HEK293 (cell line): ENCODE results near the gene DNAJA3.

ENCODE experiments used
- HOXC10 ChIP-seq: sonication (generic); formaldehyde crosslinking; IDR thresholded peaks from 2 replicates; pipeline ENCODE4 v1.8.1; 2023; ENCODE audit warnings: mild to moderate bottlenecking, missing genetic modification reagents
- KLF1 ChIP-seq: fragments of 450-650 bp; formaldehyde crosslinking; IDR thresholded peaks from 2 replicates; pipeline ENCODE4 v1.5.1; 2016; ENCODE audit warnings: missing biosample characterization, missing genetic modification characterization
- KLF16 ChIP-seq: fragments of 450-650 bp; formaldehyde crosslinking; IDR thresholded peaks from 2 replicates; pipeline ENCODE4 v1.5.1; 2017; ENCODE audit warnings: missing biosample characterization, missing genetic modification characterization
- KLF8 ChIP-seq: fragments of 450-650 bp; formaldehyde crosslinking; IDR thresholded peaks from 2 replicates; pipeline ENCODE4 v1.5.1; 2016; ENCODE audit warnings: missing biosample characterization, missing genetic modification characterization
- PATZ1 ChIP-seq: fragments of 450-650 bp; formaldehyde crosslinking; IDR thresholded peaks from 2 replicates; pipeline ENCODE4 v1.5.1; 2016; ENCODE audit warnings: missing biosample characterization, missing genetic modification characterization
- SALL2 ChIP-seq: fragments of 450-650 bp; formaldehyde crosslinking; IDR thresholded peaks from 2 replicates; pipeline ENCODE4 v1.5.0; 2017; ENCODE audit warnings: missing biosample characterization, mild to moderate bottlenecking, missing genetic modification characterization, borderline replicate concordance
- SCRT1 ChIP-seq: fragments of 450-650 bp; formaldehyde crosslinking; IDR thresholded peaks from 2 replicates; pipeline ENCODE4 v1.5.1; 2016; ENCODE audit warnings: missing biosample characterization, missing genetic modification characterization, borderline replicate concordance
- SP7 ChIP-seq: fragments of 450-650 bp; formaldehyde crosslinking; IDR thresholded peaks from 2 replicates; pipeline ENCODE4 v1.5.1; 2016; ENCODE audit warnings: missing biosample characterization, missing genetic modification characterization
- ZBTB11 ChIP-seq: fragments of 450-650 bp; formaldehyde crosslinking; conservative IDR thresholded peaks from 2 replicates; pipeline ENCODE4 v1.5.1; 2016; ENCODE audit warnings: low read depth, missing biosample characterization, missing genetic modification characterization
- ZNF114 ChIP-seq: fragments of 450-650 bp; formaldehyde crosslinking; IDR thresholded peaks from 2 replicates; pipeline ENCODE4 v1.5.0; 2017; ENCODE audit warnings: missing biosample characterization, missing genetic modification characterization
- ZNF132 ChIP-seq: fragments of 450-650 bp; formaldehyde crosslinking; IDR thresholded peaks from 2 replicates; pipeline ENCODE4 v1.5.1; 2017; ENCODE audit warnings: missing biosample characterization, missing genetic modification characterization, borderline replicate concordance
- ZNF140 ChIP-seq: fragments of 450-650 bp; formaldehyde crosslinking; IDR thresholded peaks from 2 replicates; pipeline ENCODE4 v1.5.1; 2016; ENCODE audit warnings: missing biosample characterization, missing genetic modification characterization
- ZNF155 ChIP-seq: fragments of 450-650 bp; formaldehyde crosslinking; IDR thresholded peaks from 2 replicates; pipeline ENCODE4 v1.5.1; 2016; ENCODE audit warnings: missing biosample characterization, missing genetic modification characterization
- ZNF175 ChIP-seq: fragments of 450-650 bp; formaldehyde crosslinking; IDR thresholded peaks from 2 replicates; pipeline ENCODE4 v1.5.1; 2016; ENCODE audit warnings: missing biosample characterization, missing genetic modification characterization
- ZNF202 ChIP-seq: fragments of 450-650 bp; formaldehyde crosslinking; IDR thresholded peaks from 2 replicates; pipeline ENCODE4 v1.5.1; 2016; ENCODE audit warnings: missing biosample characterization, missing genetic modification characterization, borderline replicate concordance
- ZNF214 ChIP-seq: fragments of 450-650 bp; formaldehyde crosslinking; IDR thresholded peaks from 2 replicates; pipeline ENCODE4 v1.5.1; 2017; ENCODE audit warnings: missing biosample characterization, mild to moderate bottlenecking, missing genetic modification characterization, borderline replicate concordance
- ZNF26 ChIP-seq: fragments of 450-650 bp; formaldehyde crosslinking; IDR thresholded peaks from 2 replicates; pipeline ENCODE4 v1.5.1; 2016; ENCODE audit warnings: missing biosample characterization, missing genetic modification characterization
- ZNF266 ChIP-seq: fragments of 450-650 bp; formaldehyde crosslinking; IDR thresholded peaks from 2 replicates; pipeline ENCODE4 v1.5.1; 2016; ENCODE audit warnings: missing biosample characterization, missing genetic modification characterization, low read depth
- ZNF324 ChIP-seq: fragments of 450-650 bp; formaldehyde crosslinking; IDR thresholded peaks from 2 replicates; pipeline ENCODE4 v1.5.1; 2016; ENCODE audit warnings: missing biosample characterization, missing genetic modification characterization
- ZNF433 ChIP-seq: fragments of 450-650 bp; formaldehyde crosslinking; IDR thresholded peaks from 2 replicates; pipeline ENCODE4 v1.5.1; 2016; ENCODE audit warnings: missing biosample characterization, missing genetic modification characterization, low read depth
- ZNF514 ChIP-seq: fragments of 450-650 bp; formaldehyde crosslinking; IDR thresholded peaks from 2 replicates; pipeline ENCODE4 v1.5.1; 2016; ENCODE audit warnings: missing biosample characterization, missing genetic modification characterization
- ZNF544 ChIP-seq: fragments of 450-650 bp; formaldehyde crosslinking; IDR thresholded peaks from 2 replicates; pipeline ENCODE4 v1.5.0; 2017; ENCODE audit warnings: missing biosample characterization, missing genetic modification characterization
- ZNF610 ChIP-seq: fragments of 450-650 bp; formaldehyde crosslinking; IDR thresholded peaks from 2 replicates; pipeline ENCODE4 v1.5.1; 2016; ENCODE audit warnings: missing biosample characterization, missing genetic modification characterization, borderline replicate concordance
- ZNF654 ChIP-seq: fragments of 450-650 bp; formaldehyde crosslinking; IDR thresholded peaks from 2 replicates; pipeline ENCODE4 v1.5.1; 2016; ENCODE audit warnings: low read depth, missing biosample characterization, missing genetic modification characterization
- ZNF692 ChIP-seq: fragments of 450-650 bp; formaldehyde crosslinking; IDR thresholded peaks from 2 replicates; pipeline ENCODE4 v1.5.1; 2016; ENCODE audit warnings: missing biosample characterization, missing genetic modification characterization
- ZNF704 ChIP-seq: fragments of 450-650 bp; formaldehyde crosslinking; IDR thresholded peaks from 2 replicates; pipeline ENCODE4 v1.5.1; 2016; ENCODE audit warnings: missing biosample characterization, missing genetic modification characterization
- ZNF707 ChIP-seq: fragments of 450-650 bp; formaldehyde crosslinking; IDR thresholded peaks from 2 replicates; pipeline ENCODE4 v1.5.1; 2016; ENCODE audit warnings: missing biosample characterization, missing genetic modification characterization
- ZNF76 ChIP-seq: fragments of 450-650 bp; formaldehyde crosslinking; IDR thresholded peaks from 2 replicates; pipeline ENCODE4; 2016; ENCODE audit warnings: low read depth, missing biosample characterization, missing genetic modification characterization, borderline replicate concordance
- ZSCAN5A ChIP-seq: fragments of 450-650 bp; formaldehyde crosslinking; IDR thresholded peaks from 2 replicates; pipeline ENCODE4 v1.5.1; 2016; ENCODE audit warnings: missing biosample characterization, missing genetic modification characterization
- ZXDB ChIP-seq: fragments of 450-650 bp; formaldehyde crosslinking; IDR thresholded peaks from 2 replicates; pipeline ENCODE4 v1.5.1; 2016; ENCODE audit warnings: missing biosample characterization, missing genetic modification characterization

DNAJA3 gene

GRCh38 chr16:4404247-4404966 lies 21.3 kb upstream of the DNAJA3 start (continued):
- no peak for TF ChIP-seq SP7
- TF ChIP-seq HOXC10 (CRISPR knock-in tag), result no peak
- TF ChIP-seq ZNF610 (tag by site-specific recombination), result no peak
- no peak for TF ChIP-seq ZNF514
- no peak for TF ChIP-seq ZNF324 (tag by site-specific recombination)
- no peak for TF ChIP-seq KLF1 (tag by site-specific recombination)
- TF ChIP-seq ZNF214 (tag by site-specific recombination), result no peak
- TF ChIP-seq ZNF544 (tag by site-specific recombination), result no peak
- no peak for TF ChIP-seq ZNF140
- no peak for TF ChIP-seq ZNF76 (tag by site-specific recombination)
- TF ChIP-seq SALL2, result no peak
- no peak for TF ChIP-seq ZNF266 (tag by site-specific recombination)
- TF ChIP-seq ZNF433 (tag by site-specific recombination), result no peak
- TF ChIP-seq ZBTB11 (tag by site-specific recombination), result no peak
- TF ChIP-seq ZNF175 (tag by site-specific recombination), result no peak
- TF ChIP-seq ZNF114, result no peak
- TF ChIP-seq ZNF704, result no peak
- no peak for TF ChIP-seq ZNF155 (tag by site-specific recombination)
- no peak; the same call in 1 of the 2 replicates for TF ChIP-seq KLF8 (tag by site-specific recombination)
- TF ChIP-seq ZNF692 (tag by site-specific recombination), result no peak
- TF ChIP-seq ZXDB, result no peak
- no peak for TF ChIP-seq ZNF26 (tag by site-specific recombination)
- TF ChIP-seq ZNF707 (tag by site-specific recombination), result no peak
- TF ChIP-seq ZSCAN5A (tag by site-specific recombination), result no peak
- peak; percentile 33; the same call in 1 of the 2 replicates for TF ChIP-seq PATZ1 (tag by site-specific recombination)
- TF ChIP-seq ZNF132 (tag by site-specific recombination), result no peak
- no peak for TF ChIP-seq SCRT1 (tag by site-specific recombination)
- TF ChIP-seq ZNF202 (tag by site-specific recombination), result no peak
- peak; percentile 61 for TF ChIP-seq ZNF654
- peak; percentile 46; the same call in 1 of the 2 replicates for TF ChIP-seq KLF16 (tag by site-specific recombination)
